Ovary (tissue), 9 donors: ENCODE data around the gene PLEKHH3. TPM values are rescaled to one million over a fixed set of nuclear protein-coding genes. Genes with fewer than 3 reads are reported as not detected.

Experiments used
- DNase-seq, 5 donors: peaks; one replicate each; pipeline ENCODE4 v3.0.0-alpha.2; 2019 to 2020
- H3K27ac ChIP-seq, 2 donors: fragments of 200-600 bp; one replicate each; pipeline versions ENCODE4 v1.5.1 to v1.8.0; 2019 to 2022
- H3K27me3 ChIP-seq: fragments of 200-600 bp; one replicate; pipeline ENCODE4 v1.8.0; 2022
- H3K36me3 ChIP-seq: fragments of 200-600 bp; sonication (generic); one replicate; pipeline ENCODE4 v1.5.1; 2019
- H3K4me1 ChIP-seq: one replicate; pipeline ENCODE4 v1.8.1; 2013; ENCODE audit warnings: mild to moderate bottlenecking, moderate library complexity; ENCODE audit not compliant: insufficient read depth
- H3K4me3 ChIP-seq: fragments of 200-600 bp; sonication (generic); one replicate; pipeline ENCODE4 v1.5.1; 2017
- H3K9me3 ChIP-seq, 2 donors: fragments of 200-600 bp in 1 of 2; sonication (generic) in 1 of 2; one replicate each; pipeline versions ENCODE4 v1.5.1 to v1.8.1; 2013 to 2019; ENCODE audit warnings: mild to moderate bottlenecking in 1 of 2, moderate library complexity in 1 of 2
- CTCF ChIP-seq, 3 donors: fragments of 450-650 bp in 2 of 3; fragments of 200-600 bp in 1 of 3; IDR thresholded peaks; one replicate each; pipeline versions ENCODE4 v1.5.1 to v1.8.0; 2016 to 2022; ENCODE audit warnings: antibody characterized with exemption in 3 of 3, mild to moderate bottlenecking in 1 of 3
- EP300 ChIP-seq: sonication (generic); formaldehyde crosslinking; IDR thresholded peaks from one replicate; pipeline ENCODE4 v1.6.1; 2017; ENCODE audit warnings: antibody characterized with exemption
- POLR2A ChIP-seq: fragments of 450-650 bp; IDR thresholded peaks from one replicate; pipeline ENCODE4 v1.6.1; 2017; ENCODE audit warnings: antibody characterized with exemption, mild to moderate bottlenecking, moderate library complexity
- WGBS, 3 donors: extraction: QIAGEN DNeasy Blood & Tissue Kit in 1 of 3; methylation state at CpG; one replicate each; pipeline versions ENCODE4 v1.1.5 to v1.1.7; 2013 to 2017; 5-methylcytosine and 5-hydroxymethylcytosine counted together
- intact Hi-C, 4 donors: fragments of 100-400 bp; cut with DNase I; formaldehyde crosslinking; loops; one replicate each; pipeline versions ENCODE4 v1.11.0 to v1.15.1; 2022 to 2023
- polyA plus RNA-seq, 2 donors: library from polyadenylated mRNA; stranded (reverse); fragments of 200-250 nt in 1 of 2; fragments of 350-450 nt in 1 of 2; fragmentation: Illumina TruSeq in 1 of 2; extraction: RNeasy Lipid Tissue Mini Kit (QIAGEN cat#74804) in 1 of 2; gene quantifications; one replicate each; pipeline ENCODE4 v1.2.3, GENCODE V29; 2013 to 2014
- total RNA-seq, 7 donors: library from RNA; depleted of rRNA in 2 of 7; stranded (reverse); fragments of >200 nt in 2 of 7; fragmentation: NEBNext Ultra II Directional in 3 of 7; extraction: Animal tissue kit (Norgen Biotek cat#: 25700) in 3 of 7; gene quantifications; one replicate each; pipeline versions ENCODE4 v1.1.0 to v1.2.4, GENCODE V29; 2016 to 2023
- donor health status: DM: no; HTN: no; CAD: no; lungs with moderate emphysema.
- donor health status: DM: no; HTN: no; CAD: no.
- donor health status: Bipolar disorder and iron deficiency.
- donor health status: DM: yes; HTN: yes; CAD: no.
- donor health status: DM: no; HTN: no; CAD: no.
- donor health status: DM: yes; HTN: yes; CAD: no.

Gene PLEKHH3
- total and polyA plus RNA-seq, 9 donors, result 2.1 to 81.6 (median 37.4) TPM

- H3K4me1 ChIP-seq, result peaks cover 7% of the 10 kb centered on the region
- H3K36me3 ChIP-seq, result no peaks in the 10 kb centered on the region
- WGBS, 3 donors, result 3 to 8% (median 6%) methylated on average over 2 of the region's 2 CpGs
- TF ChIP-seq POLR2A (no peak), EP300 (no peak), CTCF (IDR thresholded peaks at IDR 0.05) (no peak)
- peak; percentile 80 to 91 (median 86) for DNase-seq
- intact Hi-C loops, result no loop called here
- H3K4me3 ChIP-seq, result no peak overlapping the region
- H3K9me3 ChIP-seq, result no peaks in the 10 kb centered on the region
- H3K27ac ChIP-seq, result no peak overlapping the region
- H3K27me3 ChIP-seq, result no peaks in the 10 kb centered on the region
These were observed 22.1 kb upstream of the PLEKHH3 start for GRCh38 chr17:42698736-42699414.

GRCh38 chr17:42697108-42697811 lies 20.5 kb upstream of the PLEKHH3 start:
- intact Hi-C loops, result no loop called here
- DNase-seq, result peak in 2 of 5 donors; percentile 15 to 29
- Histone ChIP-seq H3K27me3 (no peaks in the 10 kb centered on the region), H3K9me3 (no peaks in the 10 kb centered on the region), H3K27ac (no peak overlapping the region), H3K4me3 (no peak overlapping the region), H3K4me1 (peaks cover 7% of the 10 kb centered on the region), H3K36me3 (no peaks in the 10 kb centered on the region)
- 84 to 85% (median 85%) methylated on average over 19 of the region's 19 CpGs for WGBS, 3 donors
- no peak for TF ChIP-seq EP300
- TF ChIP-seq CTCF (IDR thresholded peaks at IDR 0.05), result no peak
- no peak for TF ChIP-seq POLR2A

GRCh38 chr17:42695500-42695899 lies 18.7 kb upstream of the PLEKHH3 start:
- no peak overlapping the region for H3K4me3 ChIP-seq
- peaks cover 7% of the 10 kb centered on the region for H3K4me1 ChIP-seq
- TF ChIP-seq CTCF (IDR thresholded peaks at IDR 0.05) (no peak), POLR2A (no peak), EP300 (no peak)
- no peak overlapping the region for H3K27ac ChIP-seq
- intact Hi-C loops, result no loop called here
- no peaks in the 10 kb centered on the region for H3K36me3 ChIP-seq
- 86 to 88% (median 88%) methylated on average over 20 of the region's 20 CpGs for WGBS, 3 donors
- no peaks in the 10 kb centered on the region for H3K9me3 ChIP-seq
- DNase-seq, result peak in 2 of 5 donors; percentile 9 to 31
- no peaks in the 10 kb centered on the region for H3K27me3 ChIP-seq

GRCh38 chr17:42694524-42694923 lies 17.7 kb upstream of the PLEKHH3 start:
- no peaks in the 10 kb centered on the region for H3K36me3 ChIP-seq
- intact Hi-C loops, result no loop called here
- 75 to 85% (median 82%) methylated on average over 3 of the region's 3 CpGs for WGBS, 3 donors

More at GRCh38 chr17:42694524-42694923, 17.7 kb upstream of the PLEKHH3 start:
- no peak for DNase-seq
- Histone ChIP-seq H3K9me3 (no peaks in the 10 kb centered on the region), H3K4me1 (peaks cover 6% of the 10 kb centered on the region), H3K27me3 (no peaks in the 10 kb centered on the region), H3K27ac (no peak overlapping the region), H3K4me3 (no peak overlapping the region)
- TF ChIP-seq POLR2A (no peak), CTCF (IDR thresholded peaks at IDR 0.05) (no peak), EP300 (no peak)
